GM19240 (cell line): ENCODE results near the gene HNRNPM.

ENCODE experiments used
- DNase-seq: peaks from one replicate; pipeline ENCODE4 v3.0.0; 2011; ENCODE audit warnings: low spot score; ENCODE audit not compliant: insufficient read length

The HNRNPM gene

GRCh38 chr19:8459520-8460270 lies 14.9 kb downstream of the HNRNPM start:
- DNase-seq, result no peak

- DNase-seq, result no peak
Measured at GRCh38 chr19:8460516-8461298, 15.9 kb downstream of the HNRNPM start.

GRCh38 chr19:8461376-8461775 lies 16.6 kb downstream of the HNRNPM start:
- DNase-seq, result no peak

GRCh38 chr19:8461891-8462290 lies 17.1 kb downstream of the HNRNPM start:
- DNase-seq, result no peak

GRCh38 chr19:8462571-8462970 lies 17.8 kb downstream of the HNRNPM start:
- no peak for DNase-seq

- no peak for DNase-seq
Measured at GRCh38 chr19:8463365-8463764, 18.6 kb downstream of the HNRNPM start.

- DNase-seq, result no peak
Measured at GRCh38 chr19:8466018-8466417, 21.2 kb downstream of the HNRNPM start.

GRCh38 chr19:8468124-8468523 lies 23.3 kb downstream of the HNRNPM start:
- DNase-seq, result no peak

- DNase-seq, result no peak
Measured at GRCh38 chr19:8468761-8469373, 24.1 kb downstream of the HNRNPM start.

- DNase-seq, result no peak
Measured at GRCh38 chr19:8469613-8470368, 25.0 kb downstream of the HNRNPM start.

GRCh38 chr19:8473648-8474476 lies 29.1 kb downstream of the HNRNPM start:
- peak; percentile 56 for DNase-seq

GRCh38 chr19:8475005-8475404 lies 30.2 kb downstream of the HNRNPM start:
- no peak for DNase-seq

GRCh38 chr19:8476524-8476923 lies 31.7 kb downstream of the HNRNPM start:
- DNase-seq, result no peak

GRCh38 chr19:8477889-8478288 lies 33.1 kb downstream of the HNRNPM start:
- no peak for DNase-seq

GRCh38 chr19:8478598-8478997 lies 33.8 kb downstream of the HNRNPM start:
- DNase-seq, result no peak

- no peak for DNase-seq
Measured at GRCh38 chr19:8481201-8481600, 36.4 kb downstream of the HNRNPM start.

GRCh38 chr19:8481616-8482015 lies 36.8 kb downstream of the HNRNPM start:
- DNase-seq, result no peak

GRCh38 chr19:8482696-8483095 lies 37.9 kb downstream of the HNRNPM start:
- DNase-seq, result no peak

- DNase-seq, result no peak
Measured at GRCh38 chr19:8483165-8483564, 38.4 kb downstream of the HNRNPM start.

- no peak for DNase-seq
Measured at GRCh38 chr19:8484331-8484894, 39.6 kb downstream of the HNRNPM start.
